IMR-90 (cell line): ENCODE data around the gene BOD1L1. TPM values are rescaled to one million over a fixed set of nuclear protein-coding genes. Genes with fewer than 3 reads are reported as not detected.

Experiments used
- ATAC-seq: fragments of 200-7000 bp; cut with Tn5 transposase; 2 replicates; pipeline ENCODE4 v1.9.1; 2020; ENCODE audit warnings: low read depth, mild to moderate bottlenecking, moderate library complexity
- BruUV-seq: library from RNA; stranded (reverse); fragments of 400-500 nt; replicated peaks from 2 replicates; lab custom pipeline; 2021; lab: Mats Ljungman, UMichigan
- CTCF ChIA-PET: fragments of 300-600 bp; formaldehyde crosslinking; extraction: SDS; loops from one replicate; lab custom pipeline; 2021; ENCODE audit warnings: antibody characterized with exemption; lab: Yijun Ruan, JAX
- POLR2A ChIA-PET: fragments of 300-600 bp; sonication (Branson Sonifier 250); formaldehyde crosslinking; loops from one replicate; lab custom pipeline; 2022; ENCODE audit warnings: antibody characterized with exemption; ENCODE audit not compliant: unreplicated experiment; lab: Charles Lee
- DNase-seq: peaks from one replicate; pipeline ENCODE4 v3.0.0; 2013
- H2AFZ ChIP-seq: replicated peaks from 2 replicates; pipeline ENCODE3; 2013; ENCODE audit warnings: low read length, mild to moderate bottlenecking; ENCODE audit not compliant: poor library complexity
- H2AK5ac ChIP-seq: 2 replicates; pipeline ENCODE4 v1.6.1; 2013; ENCODE audit warnings: low read depth, low read length, inconsistent platforms
- H2AK9ac ChIP-seq: replicated peaks from 2 replicates; pipeline ENCODE3; 2013; ENCODE audit warnings: mild to moderate bottlenecking, low read depth, low read length, moderate library complexity; ENCODE audit not compliant: poor library complexity
- H2BK120ac ChIP-seq: 2 replicates; pipeline ENCODE4 v1.6.1; 2013; ENCODE audit warnings: low read depth, low read length, inconsistent platforms
- H2BK15ac ChIP-seq: 3 replicates; pipeline ENCODE4 v1.6.1; 2013; ENCODE audit warnings: low read depth, low read length, inconsistent platforms
- H2BK20ac ChIP-seq: 2 replicates; pipeline ENCODE4 v1.6.1; 2013; ENCODE audit warnings: low read depth, mild to moderate bottlenecking, inconsistent platforms, low read length, moderate library complexity
- H2BK5ac ChIP-seq: 2 replicates; pipeline ENCODE4 v1.6.1; 2013; ENCODE audit warnings: mild to moderate bottlenecking, low read depth, low read length, inconsistent platforms; ENCODE audit not compliant: poor library complexity, severe bottlenecking
- H3K14ac ChIP-seq: replicated peaks from 2 replicates; pipeline ENCODE4 v1.6.1; 2013; ENCODE audit warnings: low read depth, low read length, inconsistent platforms
- H3K18ac ChIP-seq: 2 replicates; pipeline ENCODE4 v1.6.1; 2013; ENCODE audit warnings: low read depth, low read length, control low read depth
- H3K23ac ChIP-seq: 2 replicates; pipeline ENCODE4 v1.6.1; 2013; ENCODE audit warnings: low read depth, low read length, inconsistent platforms
- H3K27ac ChIP-seq: 2 replicates; pipeline ENCODE4 v1.5.1; 2013; ENCODE audit warnings: mild to moderate bottlenecking, control low read depth, low read length; ENCODE audit not compliant: insufficient read depth
- H3K27me3 ChIP-seq: 2 replicates; pipeline ENCODE4 v1.6.1; 2013; ENCODE audit warnings: low read length; ENCODE audit not compliant: control insufficient read depth, insufficient read depth
- H3K36me3 ChIP-seq: 2 replicates; pipeline ENCODE4 v1.6.1; 2013; ENCODE audit warnings: low read length, mixed read lengths; ENCODE audit not compliant: control insufficient read depth, insufficient read depth
- H3K4ac ChIP-seq: 2 replicates; pipeline ENCODE4 v1.6.1; 2013; ENCODE audit warnings: low read depth, low read length, inconsistent platforms
- H3K4me1 ChIP-seq: 2 replicates; pipeline ENCODE4 v1.6.1; 2013; ENCODE audit warnings: low read length, mixed read lengths; ENCODE audit not compliant: control insufficient read depth, insufficient read depth
- H3K4me2 ChIP-seq: 2 replicates; pipeline ENCODE4 v1.6.1; 2013; ENCODE audit warnings: low read depth, mild to moderate bottlenecking, control low read depth, low read length, moderate library complexity
- H3K4me3 ChIP-seq: 2 replicates; pipeline ENCODE4 v1.5.1; 2013; ENCODE audit warnings: low read depth, mild to moderate bottlenecking, control low read depth, low read length, moderate library complexity; ENCODE audit not compliant: insufficient read depth
- H3K56ac ChIP-seq: 2 replicates; pipeline ENCODE4 v1.6.1; 2013; ENCODE audit warnings: low read length, inconsistent platforms; ENCODE audit not compliant: insufficient read depth; ENCODE audit errors: extremely low read depth
- H3K79me1 ChIP-seq, 2 experiments: 2 replicates each; pipeline ENCODE4 v1.6.1; 2013; ENCODE audit warnings: low read length in 2 of 2, inconsistent platforms in 1 of 2, low read depth in 1 of 2
- H3K9ac ChIP-seq: 2 replicates; pipeline ENCODE4 v1.6.1; 2013; ENCODE audit warnings: low read depth, low read length, control low read depth
- H3K9me1 ChIP-seq: 2 replicates; pipeline ENCODE4 v1.6.1; 2013; ENCODE audit warnings: low read length, inconsistent platforms; ENCODE audit not compliant: insufficient read depth
- H3K9me3 ChIP-seq: 2 replicates; pipeline ENCODE4 v1.6.1; 2013; ENCODE audit warnings: low read length; ENCODE audit not compliant: control insufficient read depth, insufficient read depth
- H4K20me1 ChIP-seq: 2 replicates; pipeline ENCODE4 v1.6.1; 2013; ENCODE audit warnings: low read length, inconsistent platforms; ENCODE audit not compliant: insufficient read depth
- H4K5ac ChIP-seq: 2 replicates; pipeline ENCODE4 v1.6.1; 2013; ENCODE audit warnings: mild to moderate bottlenecking, low read depth, low read length, control low read depth
- H4K8ac ChIP-seq, 2 experiments: 2 replicates each; pipeline ENCODE4 v1.6.1; 2013; ENCODE audit warnings: low read depth in 2 of 2, low read length in 2 of 2, control low read depth in 1 of 2, inconsistent platforms in 1 of 2
- H4K91ac ChIP-seq: 2 replicates; pipeline ENCODE4 v1.6.1; 2013; ENCODE audit warnings: low read depth, low read length, inconsistent platforms; ENCODE audit not compliant: insufficient read depth
- MAFK ChIP-seq: IDR thresholded peaks from 2 replicates; pipeline ENCODE4 v1.6.1; 2012; ENCODE audit warnings: low read depth, low read length, improper control_type of control experiment
- MAZ ChIP-seq: IDR thresholded peaks from 2 replicates; pipeline ENCODE4 v1.6.1; 2012; ENCODE audit warnings: low read depth, mild to moderate bottlenecking, low read length, improper control_type of control experiment, moderate library complexity, borderline replicate concordance
- MXI1 ChIP-seq: IDR thresholded peaks from 2 replicates; pipeline ENCODE4 v1.6.1; 2012; ENCODE audit warnings: low read depth, mild to moderate bottlenecking, low read length, moderate library complexity, borderline replicate concordance
- NFE2L2 ChIP-seq: fragments of 150-350 bp; IDR thresholded peaks from 2 replicates; pipeline ENCODE4 v1.6.1; 2016; ENCODE audit warnings: low read depth, mild to moderate bottlenecking, low read length
- POLR2A ChIP-seq: IDR thresholded peaks from 2 replicates; pipeline ENCODE4 v1.6.1; 2012; ENCODE audit warnings: mild to moderate bottlenecking, low read depth, low read length
- RAD21 ChIP-seq: IDR thresholded peaks from 2 replicates; pipeline ENCODE4 v1.6.1; 2012; ENCODE audit warnings: low read length, improper control_type of control experiment
- RFX5 ChIP-seq: IDR thresholded peaks from 2 replicates; pipeline ENCODE4 v1.8.0; 2012; ENCODE audit warnings: low read depth, mild to moderate bottlenecking, low read length, moderate library complexity
- WGBS, 2 experiments: methylation state at CpG; one replicate each; pipeline versions ENCODE4 v1.1.5 to v1.1.7; 2013; ENCODE audit warnings: missing lambda C conversion rate in 2 of 2; ENCODE audit not compliant: insufficient read length in 1 of 2; ENCODE audit errors: extremely low coverage in 2 of 2; 5-methylcytosine and 5-hydroxymethylcytosine counted together
- dilution Hi-C: fragments of 300-500 bp; cut with HindIII; formaldehyde crosslinking; loops from one replicate; pipeline ENCODE4 v1.14.3; 2018; ENCODE audit warnings: low sequenced_read_pairs; ENCODE audit not compliant: unreplicated experiment
- in situ Hi-C: fragments of 300-500 bp; cut with MboI; formaldehyde crosslinking; loops from 3 replicates; pipeline ENCODE4 v1.14.3; 2019; ENCODE audit warnings: low sequenced_read_pairs, inconsistent platforms, mixed read lengths
- intact Hi-C: fragments of 100-400 bp; cut with micrococcal nuclease; formaldehyde crosslinking; loops from 2 replicates; pipeline ENCODE4 v1.10.0; 2022
- polyA plus RNA-seq, 3 experiments: library from polyadenylated mRNA; depleted of rRNA; stranded (reverse); fragments of >200 nt; gene quantifications; 2 replicates each; pipeline ENCODE4 v1.2.3, GENCODE V29; 2012; ENCODE audit warnings: low replicate concordance in 1 of 3
- total RNA-seq: library from RNA; depleted of rRNA; stranded (reverse); fragments of >200 nt; gene quantifications from 2 replicates; pipeline ENCODE4 v1.2.3, GENCODE V29; 2012
- TF ChIP-seq, protein P1 (sequence below): conservative IDR thresholded peaks from 2 replicates; pipeline ENCODE4 v1.5.1; 2012; ENCODE audit warnings: mild to moderate bottlenecking, low read depth, low read length, improper control_type of control experiment
- TF ChIP-seq, protein P2 (sequence below): fragments of 150-350 bp; IDR thresholded peaks from 2 replicates; pipeline ENCODE4 v1.6.1; 2017; ENCODE audit warnings: mild to moderate bottlenecking, antibody characterized with exemption, low read length, low read depth

The BOD1L1 gene
- total and polyA plus RNA-seq, 2 of the 4 experiments (the other 2 are of a cell fraction): 13.5 to 26.9 TPM

DNA sequence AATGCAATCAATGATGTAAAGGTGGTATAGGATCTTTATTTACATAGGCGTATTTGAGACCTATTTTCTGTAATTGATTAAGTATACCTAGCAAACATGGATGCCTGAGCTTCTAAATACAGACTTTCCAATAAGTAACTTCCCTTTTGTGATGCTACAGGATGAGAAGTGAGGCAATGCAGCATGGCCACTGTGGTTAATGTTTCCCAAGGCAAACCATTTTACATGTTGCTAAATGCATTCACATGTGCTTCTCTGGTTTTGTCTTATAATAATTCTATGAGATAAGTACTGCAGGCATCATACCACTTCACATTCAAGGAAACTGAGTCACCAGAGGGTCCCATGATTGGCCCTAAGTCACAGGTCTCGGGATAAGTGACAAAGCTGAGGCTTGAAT lies 47.5 kb downstream of the BOD1L1 start:
- no peak overlapping the region for H4K91ac ChIP-seq
- H3K9me1 ChIP-seq: no peaks in the 10 kb centered on the region; the same call in 1 of the 2 replicates
- dilution Hi-C loops (no loop called here), intact Hi-C loops (no loop called here), in situ Hi-C loops (no loop called here)
- H2BK120ac ChIP-seq: no peak overlapping the region
- H3K4me3 ChIP-seq: no peak overlapping the region
- POLR2A ChIA-PET: no interaction called here
- no peak overlapping the region for H2AK9ac ChIP-seq
- no peak for DNase-seq
- H3K4ac ChIP-seq: no peak overlapping the region
- H4K8ac ChIP-seq: no peak overlapping the region
- H3K4me1 ChIP-seq: no peaks in the 10 kb centered on the region
- no peak for ATAC-seq
- no peak overlapping the region for H3K56ac ChIP-seq
- H3K9ac ChIP-seq: no peak overlapping the region
- H3K23ac ChIP-seq: no peak overlapping the region
- no peak overlapping the region for H2BK20ac ChIP-seq
- no CpG with 5 or more reads among the region's 2 CpGs for WGBS, 2 experiments
- CTCF ChIA-PET: no interaction called here
- no peak overlapping the region for H3K18ac ChIP-seq
- H3K79me1 ChIP-seq: no peaks in the 10 kb centered on the region; a peak in 1 of 4 replicates
- H3K27me3 ChIP-seq: no peaks in the 10 kb centered on the region
- H3K9me3 ChIP-seq: no peaks in the 10 kb centered on the region
- TF ChIP-seq, protein P1, sequence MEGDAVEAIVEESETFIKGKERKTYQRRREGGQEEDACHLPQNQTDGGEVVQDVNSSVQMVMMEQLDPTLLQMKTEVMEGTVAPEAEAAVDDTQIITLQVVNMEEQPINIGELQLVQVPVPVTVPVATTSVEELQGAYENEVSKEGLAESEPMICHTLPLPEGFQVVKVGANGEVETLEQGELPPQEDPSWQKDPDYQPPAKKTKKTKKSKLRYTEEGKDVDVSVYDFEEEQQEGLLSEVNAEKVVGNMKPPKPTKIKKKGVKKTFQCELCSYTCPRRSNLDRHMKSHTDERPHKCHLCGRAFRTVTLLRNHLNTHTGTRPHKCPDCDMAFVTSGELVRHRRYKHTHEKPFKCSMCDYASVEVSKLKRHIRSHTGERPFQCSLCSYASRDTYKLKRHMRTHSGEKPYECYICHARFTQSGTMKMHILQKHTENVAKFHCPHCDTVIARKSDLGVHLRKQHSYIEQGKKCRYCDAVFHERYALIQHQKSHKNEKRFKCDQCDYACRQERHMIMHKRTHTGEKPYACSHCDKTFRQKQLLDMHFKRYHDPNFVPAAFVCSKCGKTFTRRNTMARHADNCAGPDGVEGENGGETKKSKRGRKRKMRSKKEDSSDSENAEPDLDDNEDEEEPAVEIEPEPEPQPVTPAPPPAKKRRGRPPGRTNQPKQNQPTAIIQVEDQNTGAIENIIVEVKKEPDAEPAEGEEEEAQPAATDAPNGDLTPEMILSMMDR: no peak
- TF ChIP-seq MXI1 (no peak), POLR2A (no peak), MAZ (no peak), NFE2L2 (no peak), RAD21 (no peak), MAFK (no peak), RFX5 (no peak)
- TF ChIP-seq, protein P2, sequence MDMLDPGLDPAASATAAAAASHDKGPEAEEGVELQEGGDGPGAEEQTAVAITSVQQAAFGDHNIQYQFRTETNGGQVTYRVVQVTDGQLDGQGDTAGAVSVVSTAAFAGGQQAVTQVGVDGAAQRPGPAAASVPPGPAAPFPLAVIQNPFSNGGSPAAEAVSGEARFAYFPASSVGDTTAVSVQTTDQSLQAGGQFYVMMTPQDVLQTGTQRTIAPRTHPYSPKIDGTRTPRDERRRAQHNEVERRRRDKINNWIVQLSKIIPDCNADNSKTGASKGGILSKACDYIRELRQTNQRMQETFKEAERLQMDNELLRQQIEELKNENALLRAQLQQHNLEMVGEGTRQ: no peak
- no peaks in the 10 kb centered on the region for H4K20me1 ChIP-seq
- BruUV-seq: no TSS peak
- no peak overlapping the region for H3K27ac ChIP-seq
- peaks cover 34% of the 10 kb centered on the region for H3K36me3 ChIP-seq
- no peak overlapping the region for H2BK5ac ChIP-seq
- no peak overlapping the region for H2AFZ ChIP-seq
- no peak overlapping the region for H3K14ac ChIP-seq
- H4K5ac ChIP-seq: no peak overlapping the region
- H2BK15ac ChIP-seq: no peak overlapping the region
- no peak overlapping the region for H2AK5ac ChIP-seq
- no peak overlapping the region for H3K4me2 ChIP-seq
